GM18858 (cell line): ENCODE results near the gene KIAA2012.

Source experiments
- ATAC-seq: cut with Tn5 transposase; IDR thresholded peaks from one replicate; pipeline ENCODE4 v1.9.1; 2021; ENCODE audit not compliant: unreplicated experiment

The KIAA2012 gene

GRCh38 chr2:202074324-202074723 is 1.3 kb downstream of the KIAA2012 start:
- no peak for ATAC-seq

GRCh38 chr2:202079310-202079709 is 6.3 kb downstream of the KIAA2012 start:
- ATAC-seq, result no peak

GRCh38 chr2:202084265-202084664 is 11.2 kb downstream of the KIAA2012 start:
- no peak for ATAC-seq

GRCh38 chr2:202088777-202089176 is 15.7 kb downstream of the KIAA2012 start:
- no peak for ATAC-seq

- no peak for ATAC-seq
These were observed 17.5 kb downstream of the KIAA2012 start for GRCh38 chr2:202090530-202090929.

GRCh38 chr2:202091476-202091875 is 18.4 kb downstream of the KIAA2012 start:
- no peak for ATAC-seq

- ATAC-seq, result no peak
These were observed 21.5 kb downstream of the KIAA2012 start for GRCh38 chr2:202094426-202094986.

GRCh38 chr2:202095235-202095634 is 22.2 kb downstream of the KIAA2012 start:
- ATAC-seq, result no peak

- ATAC-seq, result no peak
These were observed 23.7 kb downstream of the KIAA2012 start for GRCh38 chr2:202096736-202097135.

GRCh38 chr2:202098291-202098690 is 25.2 kb downstream of the KIAA2012 start:
- ATAC-seq, result no peak

GRCh38 chr2:202099515-202099914 is 26.5 kb downstream of the KIAA2012 start:
- ATAC-seq, result no peak

GRCh38 chr2:202100176-202100575 is 27.1 kb downstream of the KIAA2012 start:
- no peak for ATAC-seq

GRCh38 chr2:202101026-202101579 is 28.0 kb downstream of the KIAA2012 start:
- no peak for ATAC-seq

GRCh38 chr2:202102425-202103000 is 29.5 kb downstream of the KIAA2012 start:
- ATAC-seq, result no peak

- ATAC-seq, result no peak
These were observed 31.3 kb downstream of the KIAA2012 start for GRCh38 chr2:202104286-202104870.

- ATAC-seq, result no peak
These were observed 32.0 kb downstream of the KIAA2012 start for GRCh38 chr2:202105025-202105424.

- ATAC-seq, result no peak
These were observed 35.3 kb downstream of the KIAA2012 start for GRCh38 chr2:202108345-202108744.

- no peak for ATAC-seq
These were observed 36.2 kb downstream of the KIAA2012 start for GRCh38 chr2:202109139-202109736.

- ATAC-seq, result no peak
These were observed 36.7 kb downstream of the KIAA2012 start for GRCh38 chr2:202109737-202110184.

- ATAC-seq, result no peak
These were observed 37.4 kb downstream of the KIAA2012 start for GRCh38 chr2:202110491-202110890.

- ATAC-seq, result no peak
These were observed 39.0 kb downstream of the KIAA2012 start for GRCh38 chr2:202112041-202112440.

- no peak for ATAC-seq
These were observed 40.6 kb downstream of the KIAA2012 start for GRCh38 chr2:202113571-202114142.
